ENCODE measurements around the gene CD93. TPM values are rescaled to one million over a fixed set of nuclear protein-coding genes. Genes with fewer than 3 reads are reported as not detected.

Gene CD93
- total RNA-seq, 2 experiments from 2014 or later: 0.05 TPM; not detected in 1

GRCh38 chr20:23066772-23067171 is 19.4 kb downstream of the CD93 start:
- H3K4me3 Mint-ChIP-seq: no peak overlapping the region
- no peak overlapping the region for H3K27ac Mint-ChIP-seq
- CTCF ChIA-PET: no interaction called here
- DNase-seq: no peak
- no peaks in the 10 kb centered on the region for H3K9me3 Mint-ChIP-seq
- intact Hi-C loops (cut with micrococcal nuclease): no loop called here
- no peaks in the 10 kb centered on the region for H3K36me3 Mint-ChIP-seq (ENCODE audit: low read depth)
- H3K4me1 Mint-ChIP-seq (ENCODE audit: low read depth): no peaks in the 10 kb centered on the region
- peaks cover 7% of the 10 kb centered on the region for H3K27me3 Mint-ChIP-seq (ENCODE audit: low read depth)

DNA sequence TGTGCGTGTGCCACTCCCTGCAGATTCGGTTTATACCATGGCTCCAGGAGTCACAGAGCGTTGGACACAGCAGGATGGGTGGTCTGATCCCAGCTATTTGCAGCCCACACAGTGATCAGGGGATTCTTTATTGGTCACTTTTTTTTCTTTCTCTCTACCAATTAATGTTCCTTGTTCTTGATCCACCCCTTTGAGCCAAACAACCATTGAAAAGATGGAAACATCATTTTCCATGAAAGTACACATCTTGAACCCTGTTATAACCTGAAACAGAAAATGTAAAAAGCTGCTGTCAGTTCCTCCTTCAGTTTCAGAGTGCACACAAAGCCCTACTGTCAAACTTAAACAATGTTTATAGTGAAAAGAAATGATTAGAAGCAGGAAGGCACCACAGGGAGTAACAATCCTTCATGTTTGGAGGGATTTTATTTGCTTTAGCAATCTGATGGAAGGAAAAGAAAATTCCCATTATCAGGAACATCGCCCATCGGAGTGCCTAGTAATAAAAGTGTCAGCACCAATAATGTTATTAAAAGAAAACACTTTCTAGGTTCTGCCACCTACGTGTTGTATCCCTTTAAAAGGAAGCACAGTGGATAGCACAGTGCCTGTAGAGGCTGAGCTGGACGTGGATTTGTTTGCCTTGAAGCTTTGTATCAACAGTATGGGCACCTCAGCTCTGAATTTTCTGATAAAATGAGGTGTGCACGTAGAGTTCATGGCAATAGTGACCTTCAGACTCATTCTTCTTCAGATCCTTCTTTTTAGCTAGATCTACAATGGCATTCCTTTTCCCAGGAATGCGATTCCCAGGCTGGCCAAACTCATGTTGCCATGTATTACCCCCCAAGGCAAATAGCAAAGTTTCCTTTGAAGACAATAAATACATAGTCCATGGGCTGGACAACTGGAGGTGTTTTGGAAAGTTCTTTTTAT is 20.6 kb downstream of the CD93 start:
- Mint-ChIP-seq H3K27me3 (ENCODE audit: low read depth) (peaks cover 7% of the 10 kb centered on the region), H3K27ac (no peak overlapping the region), H3K4me3 (no peak overlapping the region), H3K36me3 (ENCODE audit: low read depth) (no peaks in the 10 kb centered on the region), H3K4me1 (ENCODE audit: low read depth) (no peaks in the 10 kb centered on the region), H3K9me3 (no peaks in the 10 kb centered on the region)
- no peak for DNase-seq
- intact Hi-C loops (cut with micrococcal nuclease): no loop called here
- CTCF ChIA-PET: no interaction called here

- no peaks in the 10 kb centered on the region for H3K36me3 Mint-ChIP-seq (ENCODE audit: low read depth)
- H3K9me3 Mint-ChIP-seq: no peaks in the 10 kb centered on the region
- peaks cover 7% of the 10 kb centered on the region for H3K27me3 Mint-ChIP-seq (ENCODE audit: low read depth)
- H3K4me3 Mint-ChIP-seq: no peak overlapping the region
- no peaks in the 10 kb centered on the region for H3K4me1 Mint-ChIP-seq (ENCODE audit: low read depth)
- no peak for DNase-seq
- CTCF ChIA-PET: interaction anchor here (0.7 kb wide), 1 partner anchor 830 kb away, joined by 3 read pairs; no protein-coding TSS in a partner anchor
- intact Hi-C loops (cut with micrococcal nuclease): no loop called here
- no peak overlapping the region for H3K27ac Mint-ChIP-seq
Measured at GRCh38 chr20:23063581-23063980, 22.5 kb downstream of the CD93 start.

DNA sequence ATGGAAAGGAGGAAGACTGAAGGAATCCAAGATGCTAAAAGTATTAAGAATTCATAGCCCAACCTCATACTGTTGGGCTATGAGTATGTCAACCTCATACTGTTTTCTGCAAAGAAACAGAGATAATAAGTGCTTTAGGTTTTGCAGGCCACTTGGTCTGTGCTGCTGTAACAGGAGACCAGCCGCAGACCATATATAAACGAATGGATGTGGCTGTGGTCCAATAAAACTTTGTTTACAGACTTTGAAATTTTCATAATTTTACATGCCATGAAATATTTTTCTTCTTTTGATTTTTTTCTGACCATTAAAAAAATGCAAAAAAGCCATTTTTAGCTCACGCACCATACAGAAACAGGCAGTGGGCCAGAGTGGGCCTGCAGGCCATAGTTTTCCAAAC is 23.0 kb downstream of the CD93 start:
- no peaks in the 10 kb centered on the region for H3K36me3 Mint-ChIP-seq (ENCODE audit: low read depth)
- no peak overlapping the region for H3K27ac Mint-ChIP-seq
- intact Hi-C loops (cut with micrococcal nuclease): no loop called here
- H3K4me1 Mint-ChIP-seq (ENCODE audit: low read depth): no peaks in the 10 kb centered on the region
- no peaks in the 10 kb centered on the region for H3K9me3 Mint-ChIP-seq
- CTCF ChIA-PET: interaction anchor here (0.7 kb wide), 1 partner anchor 829 kb away, joined by 3 read pairs; no protein-coding TSS in a partner anchor
- no peak for DNase-seq
- H3K4me3 Mint-ChIP-seq: no peak overlapping the region
- H3K27me3 Mint-ChIP-seq (ENCODE audit: low read depth): peaks cover 7% of the 10 kb centered on the region

DNA sequence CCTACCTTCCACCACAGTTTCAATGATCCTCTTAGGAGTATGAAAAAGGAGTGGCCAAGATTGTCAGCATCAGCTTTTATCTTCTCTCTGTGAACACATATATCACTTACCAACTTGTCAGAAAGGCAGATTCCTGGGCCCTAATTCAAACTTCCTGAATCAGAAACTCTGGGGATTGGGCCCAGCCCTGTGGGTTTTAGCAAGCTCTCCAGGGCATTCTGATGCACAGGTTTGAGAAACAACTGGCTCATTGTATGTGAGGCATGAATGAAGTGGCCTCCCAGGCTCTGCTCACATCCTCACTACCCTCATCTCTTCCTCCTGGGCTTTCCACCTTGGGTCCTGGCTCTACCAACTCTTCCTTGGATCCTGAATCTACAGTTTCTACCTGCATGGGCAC is 23.5 kb downstream of the CD93 start:
- Mint-ChIP-seq H3K4me1 (ENCODE audit: low read depth) (no peaks in the 10 kb centered on the region), H3K4me3 (no peak overlapping the region), H3K27me3 (ENCODE audit: low read depth) (peaks cover 7% of the 10 kb centered on the region), H3K36me3 (ENCODE audit: low read depth) (no peaks in the 10 kb centered on the region), H3K27ac (no peak overlapping the region), H3K9me3 (no peaks in the 10 kb centered on the region)
- CTCF ChIA-PET: no interaction called here
- intact Hi-C loops (cut with micrococcal nuclease): no loop called here
- no peak for DNase-seq

DNA sequence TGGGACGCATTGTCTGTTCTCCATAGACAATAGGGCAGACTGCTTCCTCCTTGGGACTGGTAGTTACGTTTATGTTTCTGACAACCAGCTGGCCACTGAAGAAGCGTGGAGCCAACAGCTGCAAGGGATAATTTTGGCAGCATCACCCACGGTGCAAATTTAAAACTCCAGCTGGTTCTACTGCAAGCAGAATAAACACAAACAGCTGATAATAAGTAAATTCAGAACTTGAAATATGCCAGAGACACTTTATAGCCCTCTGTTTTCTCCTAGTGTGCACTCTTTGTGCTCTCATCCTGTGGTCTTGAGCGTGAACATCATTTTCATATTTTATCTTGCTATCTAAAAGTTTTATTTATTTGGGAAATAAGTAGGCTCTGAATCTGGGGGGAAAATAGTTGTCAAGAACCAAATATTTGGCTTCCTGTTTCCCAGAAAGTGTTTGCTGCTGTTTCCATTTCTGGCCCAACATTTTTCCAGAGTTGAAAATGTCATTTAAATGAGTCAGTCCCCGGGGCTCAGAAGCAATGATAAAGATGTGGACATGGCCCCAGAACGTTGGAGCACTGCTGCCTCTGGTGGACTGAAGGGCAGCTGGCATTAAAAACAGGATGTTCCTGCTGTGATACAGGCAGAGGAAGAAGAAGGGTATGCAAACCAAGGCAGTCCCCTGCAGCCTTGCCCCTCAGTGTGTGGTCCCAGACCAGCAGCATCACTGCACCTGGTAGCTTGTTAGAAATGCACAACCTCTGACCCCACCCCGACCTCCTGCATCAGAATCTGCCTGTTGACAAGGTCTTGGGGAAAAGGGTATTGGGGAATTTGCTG is 24.2 kb downstream of the CD93 start:
- Mint-ChIP-seq H3K36me3 (ENCODE audit: low read depth) (no peaks in the 10 kb centered on the region), H3K9me3 (no peaks in the 10 kb centered on the region), H3K4me1 (ENCODE audit: low read depth) (no peaks in the 10 kb centered on the region), H3K27me3 (ENCODE audit: low read depth) (peaks cover 6% of the 10 kb centered on the region), H3K27ac (no peak overlapping the region), H3K4me3 (no peak overlapping the region)
- no peak for DNase-seq
- intact Hi-C loops (cut with micrococcal nuclease): no loop called here
- CTCF ChIA-PET: no interaction called here

- intact Hi-C loops (cut with micrococcal nuclease): no loop called here
- H3K27ac Mint-ChIP-seq: no peak overlapping the region
- H3K4me3 Mint-ChIP-seq: no peak overlapping the region
- H3K9me3 Mint-ChIP-seq: no peaks in the 10 kb centered on the region
- no peak for DNase-seq
- no peaks in the 10 kb centered on the region for H3K4me1 Mint-ChIP-seq (ENCODE audit: low read depth)
- H3K36me3 Mint-ChIP-seq (ENCODE audit: low read depth): no peaks in the 10 kb centered on the region
- no peaks in the 10 kb centered on the region for H3K27me3 Mint-ChIP-seq (ENCODE audit: low read depth)
- CTCF ChIA-PET: no interaction called here
Measured at GRCh38 chr20:23061262-23061661, 24.9 kb downstream of the CD93 start.

DNA sequence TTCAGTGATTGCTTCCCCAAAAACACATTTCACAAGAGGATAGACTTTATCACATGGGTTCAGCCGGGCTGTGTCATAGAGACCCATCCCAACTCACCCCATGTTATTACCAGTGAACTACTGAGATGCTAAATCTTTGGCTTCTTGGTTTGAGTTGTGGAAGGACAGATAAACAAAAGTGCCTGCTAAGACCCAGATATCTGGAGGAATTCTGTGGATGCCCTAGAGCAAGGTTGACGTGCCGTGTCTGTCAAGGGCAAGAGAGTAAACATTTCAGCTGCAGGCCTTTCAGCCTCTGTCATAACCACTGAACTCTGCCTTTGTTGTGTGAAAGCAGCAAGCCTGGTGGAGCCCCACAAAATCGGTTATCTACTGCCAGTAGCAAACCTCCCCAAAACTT is 25.5 kb downstream of the CD93 start:
- no peaks in the 10 kb centered on the region for H3K4me1 Mint-ChIP-seq (ENCODE audit: low read depth)
- H3K9me3 Mint-ChIP-seq: no peaks in the 10 kb centered on the region
- CTCF ChIA-PET: no interaction called here
- intact Hi-C loops (cut with micrococcal nuclease): no loop called here
- H3K36me3 Mint-ChIP-seq (ENCODE audit: low read depth): no peaks in the 10 kb centered on the region
- H3K27me3 Mint-ChIP-seq (ENCODE audit: low read depth): no peaks in the 10 kb centered on the region
- DNase-seq: no peak
- no peak overlapping the region for H3K27ac Mint-ChIP-seq
- no peak overlapping the region for H3K4me3 Mint-ChIP-seq

- Mint-ChIP-seq H3K36me3 (ENCODE audit: low read depth) (no peaks in the 10 kb centered on the region), H3K9me3 (peaks cover 1% of the 10 kb centered on the region), H3K4me1 (ENCODE audit: low read depth) (no peaks in the 10 kb centered on the region), H3K4me3 (no peak overlapping the region), H3K27ac (no peak overlapping the region), H3K27me3 (ENCODE audit: low read depth) (peaks cover 2% of the 10 kb centered on the region)
- no peak for DNase-seq
- CTCF ChIA-PET: no interaction called here
- intact Hi-C loops (cut with micrococcal nuclease): no loop called here
Measured at GRCh38 chr20:23059846-23060245, 26.3 kb downstream of the CD93 start.

GRCh38 chr20:23059001-23059400 is 27.1 kb downstream of the CD93 start:
- H3K4me1 Mint-ChIP-seq (ENCODE audit: low read depth): no peaks in the 10 kb centered on the region
- no peak overlapping the region for H3K27ac Mint-ChIP-seq
- CTCF ChIA-PET: no interaction called here

GRCh38 chr20:23058240-23058639 is 27.9 kb downstream of the CD93 start:
- CTCF ChIA-PET: no interaction called here
- peaks cover 1% of the 10 kb centered on the region for H3K9me3 Mint-ChIP-seq
- H3K27ac Mint-ChIP-seq: no peak overlapping the region
- no peak for DNase-seq
- H3K4me1 Mint-ChIP-seq (ENCODE audit: low read depth): no peaks in the 10 kb centered on the region
- intact Hi-C loops (cut with micrococcal nuclease): no loop called here
- no peaks in the 10 kb centered on the region for H3K36me3 Mint-ChIP-seq (ENCODE audit: low read depth)
- peaks cover 3% of the 10 kb centered on the region for H3K27me3 Mint-ChIP-seq (ENCODE audit: low read depth)
- H3K4me3 Mint-ChIP-seq: no peak overlapping the region

More at GRCh38 chr20:23059001-23059400, 27.1 kb downstream of the CD93 start:
- Mint-ChIP-seq H3K36me3 (ENCODE audit: low read depth) (no peaks in the 10 kb centered on the region), H3K4me3 (no peak overlapping the region), H3K9me3 (peaks cover 1% of the 10 kb centered on the region), H3K27me3 (ENCODE audit: low read depth) (peaks cover 2% of the 10 kb centered on the region)
- DNase-seq: no peak
- intact Hi-C loops (cut with micrococcal nuclease): no loop called here

DNA sequence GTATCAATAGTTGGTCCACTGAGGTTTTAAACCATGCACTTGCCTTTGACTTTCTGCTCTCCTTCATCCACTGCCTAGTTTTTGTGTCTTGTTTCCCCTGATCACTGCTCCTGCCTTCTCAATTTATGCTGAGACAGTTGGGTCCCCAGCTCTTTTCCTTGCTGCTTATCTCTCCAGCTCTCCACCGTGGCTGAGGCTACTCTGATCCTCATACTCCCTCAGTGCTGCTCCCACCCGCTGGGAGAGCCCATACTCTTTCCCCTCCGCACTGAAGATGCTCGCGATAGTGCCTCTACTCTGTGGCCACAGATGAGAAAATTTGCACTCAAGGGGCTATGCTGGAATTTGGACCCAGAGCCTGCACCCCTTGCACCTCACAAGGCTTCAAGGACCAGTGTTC is 33.2 kb downstream of the CD93 start:
- no peak for DNase-seq
- Mint-ChIP-seq H3K27ac (no peak overlapping the region), H3K9me3 (peaks cover 1% of the 10 kb centered on the region), H3K4me3 (no peak overlapping the region), H3K27me3 (ENCODE audit: low read depth) (peaks cover 31% of the 10 kb centered on the region), H3K4me1 (ENCODE audit: low read depth) (peaks cover 1% of the 10 kb centered on the region), H3K36me3 (ENCODE audit: low read depth) (no peaks in the 10 kb centered on the region)
- CTCF ChIA-PET: no interaction called here
- intact Hi-C loops (cut with micrococcal nuclease): no loop called here
